RCC 7860 (cell line): ENCODE measurements around the gene NOX1.
"Not testable (repeated sequence)": the region's sequence is repeated elsewhere in the genome, so short reads cannot be mapped to it uniquely, and the experiment has no call there.

Source experiments
- DNase-seq: peaks from one replicate; pipeline ENCODE4 v3.0.0-alpha.2; 2015; ENCODE audit warnings: low spot score
- FAIRE-seq: peaks from 2 replicates; lab custom pipeline; 2012; peaks lifted over from hg19 to GRCh38; lab: Jason Lieb, UNC

The NOX1 gene

DNA sequence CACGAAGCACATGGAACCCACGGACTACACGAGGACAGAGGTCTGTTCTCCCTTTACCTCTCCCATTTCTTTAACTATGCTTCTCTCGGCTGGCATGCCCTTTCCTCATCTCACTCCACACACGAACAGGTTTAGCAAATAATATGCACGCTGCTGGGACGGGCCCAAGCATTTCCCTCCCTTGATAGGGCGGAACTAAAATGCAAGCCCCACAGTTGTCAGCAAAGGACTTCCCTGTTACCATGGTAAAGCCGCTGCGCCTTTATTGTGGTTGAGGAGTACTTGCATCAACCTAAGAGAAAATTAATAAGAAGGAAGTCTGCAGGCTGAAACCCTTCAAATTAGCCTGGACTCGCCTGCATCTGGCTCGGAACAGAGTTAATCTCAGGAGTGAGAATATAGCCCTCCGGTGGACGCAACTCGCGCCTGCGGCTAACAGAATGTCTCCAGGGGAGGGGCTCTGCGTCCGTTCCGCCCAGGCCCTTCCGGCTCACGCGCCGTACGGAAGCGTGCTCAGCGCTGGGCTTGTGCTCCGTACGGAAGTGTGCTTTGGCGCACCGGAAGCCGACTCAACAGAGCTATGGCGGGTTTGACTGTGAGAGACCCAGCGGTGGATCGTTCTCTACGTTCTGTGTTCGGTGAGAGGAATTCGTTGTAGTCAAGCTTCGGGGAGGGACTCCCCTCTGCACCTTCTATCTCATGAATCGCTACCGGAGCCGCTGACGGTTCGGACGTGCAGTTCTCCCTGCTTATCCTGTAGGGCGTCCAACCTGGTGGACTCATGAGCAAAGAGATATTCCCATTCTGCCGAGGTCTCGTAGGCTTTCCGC, 54.1 kb downstream of the NOX1 start, which contains the start of gene CSTF2:
Gene CSTF2, plus strand, starts transcription at position 555 of the 830 bp plus-strand sequence. Its CDS starts 26 bp downstream, at position 581.
- FAIRE-seq, result peak; percentile 73

DNA sequence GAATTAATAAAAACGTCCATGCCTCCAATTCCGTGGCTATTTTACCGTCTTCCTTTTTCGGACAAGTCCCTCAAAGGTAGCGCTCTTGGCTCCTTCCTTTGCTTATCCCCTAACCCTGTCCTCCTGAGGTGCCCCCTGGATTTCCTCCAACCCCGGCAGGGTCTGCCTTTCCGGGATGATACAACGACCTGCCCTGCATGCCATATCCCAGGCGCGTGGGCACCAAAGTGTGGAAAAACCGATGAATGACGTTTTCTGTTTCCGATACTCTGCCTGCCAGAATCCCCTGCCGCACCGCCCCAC, 54.7 kb downstream of the NOX1 start:
- FAIRE-seq (no peak), DNase-seq (no peak)

More for the DNA sequence above, 54.1 kb downstream of the NOX1 start, which contains the start of gene CSTF2:
- peak; percentile 62 for DNase-seq

DNA sequence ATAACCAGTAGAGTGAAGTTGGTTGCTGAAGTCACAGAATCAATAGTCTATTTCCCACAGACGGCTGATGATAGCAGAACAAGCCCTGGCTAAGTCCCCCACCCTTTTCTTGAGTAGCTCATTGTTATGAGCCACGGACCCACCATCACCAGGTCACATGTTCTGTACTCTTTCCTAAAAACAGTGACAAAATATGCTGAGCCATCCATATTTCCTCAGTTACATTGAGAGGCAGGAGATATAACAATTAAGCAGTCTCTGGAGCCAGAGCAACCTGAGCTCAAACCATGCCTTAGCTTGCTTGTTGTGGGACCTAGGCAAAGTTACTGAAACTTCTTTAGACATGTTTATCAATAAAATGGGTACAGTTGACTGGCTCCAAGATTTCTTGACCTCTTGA, 56.8 kb downstream of the NOX1 start:
- FAIRE-seq (no peak), DNase-seq (no peak)

DNA sequence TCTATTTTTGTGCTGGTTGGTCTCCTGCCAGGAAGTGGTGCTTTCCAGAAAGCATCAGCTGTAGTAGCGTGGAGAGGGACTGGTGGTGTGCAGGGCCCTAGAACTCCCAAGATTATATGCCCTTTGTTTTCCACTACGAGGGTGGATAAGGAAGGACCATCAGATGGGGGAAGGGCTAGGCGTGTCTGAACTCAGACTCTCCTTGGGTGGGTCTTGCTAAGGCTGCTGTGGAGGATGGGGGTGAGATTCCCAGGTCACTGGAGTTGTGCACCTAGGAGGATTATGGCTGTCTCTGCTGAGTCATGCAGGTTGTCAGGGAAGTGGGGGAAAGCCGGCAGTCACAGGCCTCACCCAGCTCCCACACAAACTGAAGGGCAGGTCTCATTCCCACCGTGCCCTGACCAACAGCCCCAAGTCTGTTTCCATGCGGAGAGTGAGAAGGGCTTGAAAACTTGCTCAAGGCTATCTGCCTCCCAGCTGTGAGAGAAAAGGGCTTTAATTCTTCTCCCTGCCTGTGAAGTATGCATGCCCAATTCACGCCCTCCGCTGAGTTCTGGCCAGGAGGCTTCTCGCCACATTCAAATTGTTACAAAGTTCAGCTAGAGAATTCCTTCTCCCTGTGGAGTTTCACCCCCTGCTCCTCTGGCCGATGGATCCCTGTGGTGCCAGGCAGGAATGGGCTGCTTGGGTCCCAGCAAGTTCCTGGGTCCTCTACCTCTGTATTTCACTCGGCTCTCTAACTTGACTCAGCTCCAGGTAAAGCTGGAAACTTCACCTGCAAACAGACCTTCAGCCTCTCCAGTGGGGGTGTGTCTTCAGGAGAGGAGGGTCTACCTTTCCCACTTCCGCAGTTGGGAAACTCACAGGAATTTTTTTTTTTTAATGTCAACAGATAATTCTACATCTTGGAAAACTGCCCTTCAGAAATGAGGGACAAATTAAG, 61.7 kb downstream of the NOX1 start:
- FAIRE-seq (no peak), DNase-seq (no peak)

DNA sequence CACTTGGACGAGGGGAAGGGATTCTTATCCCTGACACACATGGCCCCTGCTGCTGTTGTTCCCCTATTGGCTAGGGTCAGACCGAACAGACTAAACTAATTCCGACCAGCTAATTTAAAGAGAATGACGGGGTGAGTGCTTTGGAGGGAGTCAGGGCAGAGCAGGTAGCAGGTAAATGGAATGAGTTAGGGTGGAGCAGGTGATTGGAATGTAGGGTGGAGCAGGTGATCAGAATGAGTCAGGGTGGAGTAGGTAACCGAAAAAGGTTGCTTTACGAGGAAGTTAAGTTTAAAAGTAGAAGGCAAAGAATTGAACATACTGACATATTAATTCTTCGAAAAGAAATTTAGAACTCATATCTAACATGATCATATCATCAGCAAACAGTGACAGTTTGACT, 65.9 kb downstream of the NOX1 start:
- FAIRE-seq, DNase-seq: not testable (repeated sequence)

DNA sequence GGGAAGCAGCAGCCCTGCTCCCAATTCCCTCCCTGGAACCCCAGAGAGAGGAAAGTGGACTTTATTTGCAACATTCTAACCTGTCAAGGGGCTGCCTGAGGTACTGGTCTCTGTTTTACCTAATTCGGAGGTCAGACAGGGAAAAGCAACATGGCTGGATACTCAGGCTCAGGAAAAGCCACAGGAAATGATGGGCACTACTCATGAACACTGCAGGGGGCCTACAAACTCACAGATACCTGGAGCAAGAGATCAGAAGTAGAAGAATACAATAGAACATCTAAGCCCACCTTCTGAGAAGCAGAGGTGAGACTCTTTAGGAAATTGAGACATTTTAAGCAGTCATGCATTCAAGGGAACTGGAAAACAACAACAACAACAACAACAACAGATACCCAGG, 69.4 kb downstream of the NOX1 start:
- DNase-seq (no peak), FAIRE-seq (no peak)

DNA sequence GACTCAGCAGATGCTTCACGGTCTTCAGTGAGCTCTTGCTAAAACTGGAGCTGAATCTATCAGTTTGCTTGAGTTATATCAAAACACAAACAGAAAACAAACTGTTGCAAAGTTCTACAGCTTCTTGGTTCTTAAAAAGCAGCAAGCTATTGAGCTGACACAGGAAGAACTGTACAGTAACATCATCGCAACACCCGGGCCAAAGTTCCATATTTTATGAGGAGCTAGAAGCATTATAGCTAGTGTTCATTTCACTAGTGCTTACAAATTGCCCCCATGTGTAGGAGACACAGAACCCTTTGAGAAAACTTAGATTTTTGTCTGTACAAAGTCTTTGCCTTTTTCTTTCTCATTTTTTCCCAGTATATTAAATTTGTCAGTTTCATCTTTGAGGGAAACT, 71.3 kb downstream of the NOX1 start:
- no peak for FAIRE-seq

DNA sequence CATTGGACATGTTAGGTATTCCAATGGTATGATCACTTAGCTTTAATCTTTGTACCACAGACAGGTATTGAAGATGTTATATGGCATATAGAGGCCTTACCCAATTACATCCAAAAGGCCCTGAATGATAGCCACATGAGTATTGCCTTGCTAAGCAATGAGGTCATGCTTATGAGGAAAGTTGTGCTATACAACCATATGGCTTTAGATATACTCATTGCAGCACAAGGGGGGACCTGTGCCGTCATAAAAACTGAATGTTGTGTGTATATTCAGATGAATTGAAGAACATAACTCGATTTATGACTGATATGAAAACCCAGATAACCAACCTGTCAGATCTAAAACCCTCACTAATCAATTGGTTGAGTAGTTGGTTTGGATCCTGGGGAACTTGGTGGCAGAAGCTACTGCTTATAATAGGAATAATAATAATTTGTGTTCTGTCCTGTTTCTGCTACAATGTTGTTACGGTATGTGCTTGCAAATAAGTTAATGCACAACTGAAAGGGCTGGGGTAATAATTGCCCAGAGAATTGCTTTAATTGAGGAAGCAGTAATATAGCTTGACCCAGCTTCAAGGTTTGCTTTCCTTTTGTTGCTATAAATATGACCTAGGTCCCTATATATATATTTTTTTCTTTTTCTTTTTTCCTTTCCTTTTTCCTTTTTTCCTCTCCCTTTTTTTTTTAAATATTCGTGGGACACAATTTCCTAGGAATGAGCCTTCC, 75.5 kb downstream of the NOX1 start:
- no peak for FAIRE-seq
- DNase-seq, result no peak

More for the DNA sequence above, 71.3 kb downstream of the NOX1 start:
- no peak for DNase-seq

DNA sequence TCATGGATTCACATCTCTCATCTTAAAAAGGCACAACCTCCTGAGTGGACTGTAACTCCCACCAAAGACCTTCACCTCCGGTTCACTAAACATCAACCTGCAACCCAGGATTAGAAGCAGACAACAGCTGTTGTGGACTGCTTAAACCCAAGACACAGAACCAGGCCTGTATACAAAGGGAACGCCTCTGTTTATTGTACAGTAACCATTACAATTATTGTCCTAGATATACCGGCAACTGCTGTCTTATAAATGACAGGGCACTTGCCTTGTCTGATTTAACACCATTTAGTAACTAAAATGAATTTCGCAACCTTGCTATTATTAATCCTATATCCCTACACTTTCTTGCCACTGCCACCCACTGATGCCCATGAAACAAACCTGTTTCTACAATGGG, 76.8 kb downstream of the NOX1 start:
- DNase-seq, result no peak
- FAIRE-seq, result no peak

DNA sequence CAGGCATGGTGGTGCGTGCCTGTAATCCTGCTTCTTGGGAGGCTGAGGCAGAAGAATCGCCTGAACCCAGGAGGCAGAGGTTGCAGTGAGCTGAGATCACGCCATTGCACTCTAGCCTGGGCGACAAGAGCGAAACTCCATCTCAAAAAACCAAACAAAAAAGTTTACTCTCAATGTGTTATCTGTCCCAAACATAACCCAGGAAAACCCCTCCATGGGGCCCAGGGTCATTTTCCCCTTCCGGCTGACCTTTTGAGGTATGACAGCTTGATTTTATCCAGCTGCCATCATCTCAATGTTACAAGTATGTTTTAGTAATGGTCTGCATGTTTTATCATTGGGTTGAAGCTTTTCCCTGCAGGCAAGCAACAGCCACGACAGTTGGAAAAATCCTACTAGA, 77.8 kb downstream of the NOX1 start:
- not testable (repeated sequence) for DNase-seq, FAIRE-seq
